NCI-H510A treated with DMSO at 0.1 percent for 48 hours (cell line): ENCODE data around the gene WSB2.
A peak's percentile ranks its signal among the peaks of the same experiment; 100 is the strongest.
"Not testable (repeated sequence)": the region's sequence is repeated elsewhere in the genome, so short reads cannot be mapped to it uniquely, and the experiment has no call there.

Experiments
- DNase-seq: peaks from one replicate; lab custom pipeline; 2025; lab: John Stamatoyannopoulos, UW

WSB2 gene

DNA sequence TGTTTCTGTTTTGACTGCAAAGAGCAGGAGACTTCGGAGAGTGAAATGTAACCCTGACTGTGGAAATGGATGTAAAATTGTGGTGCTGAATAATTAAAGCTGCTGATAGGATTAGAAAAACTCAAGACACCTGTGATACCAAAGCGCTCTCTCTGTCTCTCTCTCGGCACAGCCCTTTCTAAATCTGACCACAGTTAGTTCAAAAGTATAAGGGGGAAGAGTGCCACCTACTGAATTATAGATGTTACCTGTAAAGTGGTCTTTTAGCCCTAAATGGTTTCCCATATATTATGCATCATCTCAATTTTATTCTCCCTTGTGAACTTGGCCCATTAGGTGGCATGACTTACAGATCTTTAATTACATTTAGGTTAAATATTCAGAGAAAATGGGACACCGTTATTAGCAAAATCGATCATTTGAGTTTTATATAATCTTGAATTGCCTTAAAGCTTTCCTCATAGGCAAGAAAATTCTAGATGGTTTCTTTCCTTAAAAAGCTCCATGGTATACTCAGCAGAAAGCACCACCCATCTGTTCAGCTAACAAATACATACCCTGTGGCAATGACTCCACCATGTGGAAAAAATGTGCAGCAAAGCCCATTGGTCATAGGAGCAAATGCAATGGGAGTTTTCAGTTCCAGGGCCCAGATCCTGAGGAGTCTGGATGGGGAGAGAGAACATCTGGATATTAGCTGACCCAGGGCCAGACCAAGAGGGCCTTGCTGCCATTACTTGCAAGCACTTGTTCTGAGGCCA, 26.4 kb downstream of the WSB2 start:
- DNase-seq: peak; percentile 34

DNA sequence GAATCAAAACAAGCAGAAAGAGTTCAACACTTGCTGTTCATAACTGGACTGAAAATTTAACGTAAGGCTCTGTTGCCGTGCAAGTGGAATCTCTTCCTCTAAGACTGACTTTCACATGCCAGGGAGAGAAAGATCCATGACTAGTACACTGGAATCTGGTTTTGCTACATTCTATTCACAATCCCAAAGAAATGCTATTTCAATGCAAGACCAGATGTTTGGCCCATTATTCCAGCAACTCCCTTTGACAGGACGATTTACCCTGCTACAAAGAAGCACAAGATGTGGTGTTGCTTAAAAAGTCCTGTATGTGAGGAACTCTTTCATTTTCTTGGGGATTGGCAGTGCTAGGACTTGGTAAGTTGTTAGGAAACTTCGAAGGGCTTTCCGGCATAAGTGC, 27.1 kb downstream of the WSB2 start:
- DNase-seq: no peak

DNA sequence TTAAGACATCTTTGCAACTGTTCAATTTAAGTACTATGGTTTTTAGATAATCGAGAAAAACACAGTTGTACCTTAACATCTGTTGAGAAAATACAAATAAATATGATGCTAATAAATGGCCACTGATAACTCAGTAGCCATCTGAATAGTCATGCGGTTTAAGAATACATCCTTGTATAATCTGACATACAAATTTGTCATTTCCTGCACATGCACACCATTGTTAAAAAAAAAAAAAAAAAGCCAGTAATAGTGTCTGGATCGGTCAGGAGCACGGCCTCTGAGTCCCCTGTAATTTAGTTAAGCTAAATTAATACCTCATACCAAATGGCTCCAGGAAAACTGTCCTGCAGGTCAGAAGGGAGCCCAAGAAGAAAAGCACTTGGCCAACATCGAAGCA, 27.7 kb downstream of the WSB2 start:
- no peak for DNase-seq

DNA sequence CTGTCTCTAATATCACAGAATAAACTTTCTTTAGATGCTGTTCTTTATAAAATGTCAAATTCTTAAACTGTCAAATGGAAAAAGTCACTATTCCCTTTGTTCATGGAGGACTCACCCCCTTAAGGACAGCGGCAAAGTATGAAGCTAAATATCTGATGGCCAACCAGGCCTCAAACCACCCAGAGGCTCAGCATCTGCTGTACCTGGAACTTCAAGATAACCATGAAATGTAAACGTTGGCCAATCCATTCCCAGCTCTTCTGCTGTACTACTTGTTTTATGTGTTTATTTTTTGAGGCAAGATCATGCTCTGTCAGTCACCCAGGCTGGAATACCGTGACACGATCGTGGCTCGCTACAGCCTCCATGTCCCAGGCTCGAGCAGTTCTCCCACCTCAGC, 28.8 kb downstream of the WSB2 start:
- no peak for DNase-seq

DNA sequence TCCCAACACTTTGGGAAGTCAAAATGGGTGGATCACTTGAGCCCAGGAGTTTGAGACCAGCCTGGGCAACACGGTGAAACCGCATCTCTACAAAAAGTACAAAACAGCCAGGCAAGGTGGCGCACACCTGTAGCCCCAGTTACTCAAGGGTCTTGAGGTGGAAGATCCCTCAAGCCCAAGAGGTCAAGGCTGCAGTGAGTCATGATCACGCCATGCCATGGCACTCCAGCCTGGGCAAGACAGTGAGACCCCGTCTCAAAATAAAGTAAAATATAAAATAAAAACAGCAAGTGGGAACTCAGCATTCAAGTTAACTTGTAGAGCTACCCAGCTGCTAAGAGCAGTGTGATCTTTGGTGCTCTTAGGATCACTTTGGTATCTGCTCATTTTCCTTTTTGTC, 31.8 kb downstream of the WSB2 start:
- DNase-seq: no peak

DNA sequence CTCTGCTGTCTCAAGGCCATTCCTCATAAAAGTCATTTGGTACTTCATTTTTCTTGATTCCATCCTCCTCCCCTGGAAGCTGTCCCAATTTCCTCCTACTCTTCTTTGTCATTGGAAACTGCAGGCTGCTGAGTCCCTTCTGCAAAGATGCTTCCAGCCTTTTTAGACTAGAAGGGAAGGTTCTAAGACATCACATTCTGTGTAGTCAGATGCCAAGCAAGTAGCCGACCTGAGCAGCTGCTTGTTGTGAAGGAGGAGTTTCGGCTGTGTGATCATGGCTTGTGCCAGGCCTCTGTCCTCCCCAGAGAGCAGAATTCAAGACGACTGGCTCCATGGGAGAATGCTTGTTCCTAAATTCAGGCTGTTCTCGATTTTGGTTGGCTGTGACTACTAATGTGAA, 35.8 kb downstream of the WSB2 start:
- no peak for DNase-seq

DNA sequence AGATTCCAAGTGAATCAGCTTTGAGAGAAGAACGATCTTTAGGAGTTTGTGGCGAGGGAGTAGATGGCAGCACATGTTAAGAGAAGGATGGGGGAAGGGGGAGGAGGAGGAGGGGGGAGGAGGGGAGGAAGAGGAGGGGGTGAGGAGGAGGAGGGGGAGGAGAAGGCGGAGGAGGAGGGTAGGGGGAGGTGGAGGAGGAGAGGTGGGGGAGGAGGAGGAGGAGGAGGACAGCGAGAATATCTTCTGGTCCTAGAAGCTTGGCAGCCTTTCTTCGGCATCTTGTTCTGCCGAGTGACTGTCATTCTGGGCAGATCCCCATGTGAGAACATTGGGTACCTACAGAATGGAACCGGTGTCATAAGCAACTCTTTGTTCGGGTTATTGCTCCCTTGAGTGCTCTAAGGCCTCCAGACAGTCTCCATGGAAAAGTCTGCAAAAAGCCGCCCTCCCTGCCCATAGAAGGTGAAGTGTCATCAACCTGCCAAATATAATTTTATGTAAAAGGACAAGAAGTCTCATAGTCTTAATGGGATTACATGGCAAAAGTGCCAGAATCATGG, 37.6 kb downstream of the WSB2 start:
- no peak for DNase-seq

DNA sequence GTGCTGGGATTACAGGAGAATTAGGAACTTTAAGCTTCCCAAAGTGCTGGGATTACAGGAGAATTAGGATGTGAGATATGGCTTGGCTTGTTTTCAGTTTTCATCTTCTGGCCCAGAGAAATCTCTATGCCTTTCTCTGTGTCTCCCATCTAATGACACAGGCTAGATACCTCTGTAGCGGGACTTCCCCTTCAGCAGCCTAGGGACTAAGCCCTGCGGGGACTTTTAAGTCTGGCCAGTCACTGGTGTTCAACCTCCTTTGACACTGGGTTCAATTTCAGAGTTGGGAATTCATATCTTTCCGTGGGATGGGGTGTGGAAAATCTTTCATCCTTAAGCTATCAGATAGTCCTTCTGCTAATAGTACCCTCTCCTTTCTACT, 38.3 kb downstream of the WSB2 start:
- DNase-seq: no peak

DNA sequence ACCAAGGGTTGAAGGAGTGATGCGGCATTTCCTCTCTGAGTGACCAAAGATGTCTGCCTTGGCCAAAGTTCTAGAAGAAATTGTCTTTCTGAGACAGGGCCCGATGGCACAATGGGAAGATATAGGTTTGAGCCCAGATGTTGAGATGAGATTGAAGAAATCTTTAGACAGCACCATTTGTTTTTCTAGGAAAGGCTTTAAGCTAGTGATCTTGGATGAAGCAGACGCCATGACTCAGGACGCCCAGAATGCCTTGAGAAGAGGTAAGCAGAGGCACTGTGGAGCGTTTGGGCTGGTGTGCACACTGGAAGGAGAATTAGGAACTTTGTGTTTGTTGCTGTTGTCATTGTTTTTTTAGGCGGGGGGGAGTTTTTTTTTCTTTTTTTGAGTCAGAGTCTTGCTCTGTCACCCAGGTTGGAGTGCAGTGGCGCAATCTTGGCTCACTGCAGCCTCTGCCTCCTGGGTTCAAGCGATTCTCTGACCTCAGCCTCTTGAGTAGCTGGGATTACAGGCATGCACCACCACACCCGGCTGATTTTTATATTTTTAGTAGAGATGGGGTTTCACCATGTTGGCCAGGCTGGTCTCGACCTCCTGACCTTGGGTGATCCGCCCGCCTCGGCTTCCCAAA, 38.8 kb downstream of the WSB2 start:
- not testable (repeated sequence) for DNase-seq

DNA sequence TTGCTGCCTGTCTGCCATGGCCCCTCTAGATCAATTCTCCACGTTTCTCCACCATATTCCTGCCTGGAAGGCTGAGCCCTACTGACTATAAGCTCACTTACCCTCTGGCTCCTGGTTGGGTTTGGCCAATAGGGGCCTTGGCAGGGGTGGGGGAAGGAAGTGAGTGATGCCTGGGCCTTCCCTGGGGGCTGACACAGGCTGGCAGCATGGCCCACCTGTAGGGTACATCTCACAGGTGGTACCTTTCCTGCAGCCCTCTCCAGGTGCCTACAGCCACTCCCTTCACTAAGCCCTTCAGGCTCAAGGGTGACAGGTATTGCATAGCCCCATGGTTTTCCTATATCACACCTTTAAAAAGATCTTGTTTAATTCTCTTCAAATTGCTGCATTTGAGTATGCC, 40.9 kb downstream of the WSB2 start:
- no peak for DNase-seq

DNA sequence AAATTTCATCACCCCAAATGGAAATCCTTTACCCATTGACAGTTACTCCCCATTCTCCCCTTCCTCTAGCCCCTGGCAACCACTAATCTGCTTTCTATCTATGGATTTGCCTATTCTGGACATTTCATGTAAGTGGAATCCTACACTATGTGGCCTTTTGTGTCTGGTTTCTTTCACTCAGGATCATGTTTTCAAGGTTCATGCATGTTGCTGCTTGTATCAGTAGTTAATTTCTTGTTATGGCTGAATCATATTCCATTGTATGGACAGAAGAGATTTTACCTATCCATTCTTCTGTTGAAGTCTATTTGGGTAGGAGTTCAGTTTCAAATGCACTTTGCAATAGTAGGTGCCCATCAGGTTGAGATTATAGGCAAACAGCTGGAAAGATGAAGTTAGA, 43.1 kb downstream of the WSB2 start:
- DNase-seq: no peak

DNA sequence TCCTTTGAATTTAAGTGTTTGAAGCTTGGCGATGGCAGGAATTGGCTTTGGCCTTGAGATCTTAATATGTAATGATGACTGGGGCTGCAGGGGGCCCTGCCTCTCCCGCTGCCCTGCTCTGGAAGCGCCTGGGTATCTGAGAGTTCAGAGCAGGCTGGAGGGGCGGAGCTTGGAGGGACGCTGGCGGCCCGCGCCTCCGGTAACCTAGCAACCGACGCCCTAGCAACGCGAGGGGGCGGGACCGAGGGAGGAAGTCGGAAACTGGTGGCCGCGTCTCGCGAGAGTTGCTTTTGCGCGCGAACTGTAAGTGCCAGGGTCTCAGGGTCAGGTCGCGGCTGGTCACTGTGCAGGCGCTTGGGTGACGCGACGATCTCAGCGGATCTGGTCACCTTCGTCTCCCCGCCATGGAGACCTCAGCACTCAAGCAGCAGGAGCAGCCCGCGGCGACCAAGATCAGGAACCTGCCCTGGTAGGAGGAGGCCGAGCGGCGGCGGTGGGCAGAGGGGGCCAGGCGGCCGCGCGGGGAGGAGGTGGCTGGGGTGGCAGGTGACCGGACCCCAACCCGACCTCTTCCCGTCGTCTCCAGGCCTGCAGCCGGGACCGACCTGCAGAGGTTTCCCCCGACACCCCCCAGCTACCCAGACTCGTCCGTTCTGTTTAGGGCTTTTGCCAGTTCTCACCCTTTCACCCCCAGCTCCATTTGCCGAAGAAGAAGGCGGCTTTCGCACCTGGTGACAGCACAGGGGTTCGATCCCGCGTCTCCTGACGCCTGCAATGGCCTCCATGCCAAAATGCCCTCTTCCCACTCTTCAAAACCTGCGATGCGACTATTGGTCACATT, 44.3 kb downstream of the WSB2 start, which contains the start of gene RFC5:
RFC5 (plus strand) TSS at position 280 of the 841 bp plus-strand sequence; CDS start at position 405, 125 bp downstream.
- peak; percentile 99 for DNase-seq

DNA sequence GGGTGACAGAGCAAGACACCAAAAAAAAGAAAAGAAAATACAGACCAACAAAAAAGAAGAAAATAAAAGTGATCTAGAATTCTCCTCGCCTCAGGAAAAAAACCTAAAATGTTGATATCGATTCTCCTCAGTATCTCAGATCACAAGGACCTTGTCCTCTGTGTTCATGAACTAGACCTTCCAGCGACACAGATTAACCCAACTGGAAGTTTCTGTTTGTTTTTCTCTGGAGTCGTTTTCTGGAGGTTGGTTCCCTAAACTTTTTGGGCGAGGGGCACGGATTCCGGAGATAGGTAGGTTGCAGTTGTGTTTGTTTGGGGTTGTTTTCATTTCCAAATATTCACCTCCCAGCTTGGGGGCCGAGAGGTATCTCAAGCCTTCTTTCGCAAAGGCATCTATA, 45.0 kb downstream of the WSB2 start:
- no peak for DNase-seq

DNA sequence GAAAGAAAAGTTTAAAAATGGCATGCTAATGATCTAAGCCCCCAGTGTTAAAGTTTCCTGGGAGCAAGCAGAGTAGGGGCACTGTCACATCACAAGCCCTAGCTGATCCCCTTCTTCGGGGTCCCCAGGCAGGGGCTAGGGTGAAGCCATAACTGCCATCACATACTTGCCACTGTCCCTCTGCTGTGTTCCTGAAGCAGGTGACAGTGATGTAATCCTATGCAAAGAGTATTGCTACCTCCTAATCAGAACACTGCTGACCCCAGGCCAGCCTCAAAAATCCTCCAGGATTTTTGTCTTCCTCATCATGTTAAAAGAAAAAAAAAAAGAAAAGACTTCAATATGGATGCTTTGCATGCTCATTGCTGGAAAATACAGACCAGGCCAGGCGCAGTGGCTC, 45.7 kb downstream of the WSB2 start:
- no peak for DNase-seq

DNA sequence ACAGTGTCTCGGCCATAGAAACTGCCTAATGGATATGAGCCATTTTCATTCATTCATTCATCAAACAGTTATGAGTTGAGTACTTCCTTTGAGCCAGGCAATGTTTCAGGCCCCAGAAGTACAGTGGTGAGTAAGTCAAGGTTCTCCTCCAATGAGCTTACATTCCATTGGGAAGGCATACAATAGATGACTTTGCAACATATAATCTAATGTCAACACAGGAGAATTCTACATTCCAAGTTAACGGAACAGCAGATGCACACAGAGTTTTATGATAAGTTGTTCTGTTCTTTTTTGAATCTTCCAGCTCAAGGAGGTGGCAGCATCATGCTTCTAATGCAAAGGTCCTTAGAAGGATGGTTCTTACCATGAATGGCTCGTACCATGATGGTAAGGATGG, 47.7 kb downstream of the WSB2 start:
- no peak for DNase-seq

DNA sequence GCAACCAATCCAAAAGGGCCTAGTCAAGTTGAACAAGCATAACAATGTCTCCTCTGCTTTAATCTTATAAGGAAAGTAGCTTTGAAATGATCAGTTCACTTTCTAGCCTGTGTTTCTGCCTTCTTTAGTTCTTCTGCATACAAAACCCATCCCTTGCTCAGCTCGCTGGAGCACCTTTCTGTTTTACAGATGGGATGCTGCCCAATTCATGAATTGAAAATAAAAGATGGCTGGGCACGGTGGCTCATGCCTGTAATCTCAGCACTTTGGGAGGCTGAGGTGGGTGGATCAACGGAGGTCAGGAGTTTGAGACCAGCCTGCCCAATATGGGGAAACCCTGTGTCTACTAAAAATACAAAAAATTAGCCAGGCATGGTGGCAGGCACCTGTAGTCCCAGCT, 49.0 kb downstream of the WSB2 start:
- no peak for DNase-seq

DNA sequence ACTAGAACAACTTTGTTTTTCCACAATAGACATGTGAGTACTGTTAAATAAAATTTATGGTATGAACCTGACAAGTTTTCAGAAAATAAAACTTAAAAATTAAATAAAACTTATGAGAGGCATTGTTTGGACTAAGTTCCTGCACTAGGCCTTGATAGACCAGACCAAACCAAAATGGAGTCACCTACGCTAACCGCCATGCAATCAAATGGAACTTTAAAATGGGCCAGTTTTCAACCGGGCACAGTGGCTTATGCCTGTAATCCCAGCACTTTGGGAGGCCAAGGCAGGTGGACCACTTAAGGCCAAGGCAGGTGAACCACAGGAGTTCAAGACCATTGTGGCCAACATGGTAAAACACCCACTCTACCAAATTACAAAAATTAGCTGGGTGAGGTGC, 49.6 kb downstream of the WSB2 start:
- no peak for DNase-seq

DNA sequence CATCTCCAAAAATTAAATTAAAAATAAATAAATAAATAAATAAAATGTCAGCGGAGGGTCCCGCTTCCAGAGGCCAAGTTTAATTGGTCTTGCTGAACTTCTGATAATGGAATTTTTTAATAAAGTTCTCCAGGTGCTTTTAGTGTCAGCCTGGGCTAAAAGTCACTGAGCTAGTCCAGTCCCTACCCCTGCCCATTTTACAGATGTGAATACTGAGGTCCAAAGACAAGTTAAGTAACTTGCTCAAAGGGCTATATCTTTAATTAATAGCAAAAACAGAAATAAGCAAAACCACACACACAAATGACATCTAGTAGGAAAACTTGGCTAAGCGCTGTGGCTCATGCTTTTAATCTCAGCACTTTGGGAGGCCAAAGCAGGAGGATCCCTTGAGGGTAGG, 50.1 kb downstream of the WSB2 start:
- no peak for DNase-seq

DNA sequence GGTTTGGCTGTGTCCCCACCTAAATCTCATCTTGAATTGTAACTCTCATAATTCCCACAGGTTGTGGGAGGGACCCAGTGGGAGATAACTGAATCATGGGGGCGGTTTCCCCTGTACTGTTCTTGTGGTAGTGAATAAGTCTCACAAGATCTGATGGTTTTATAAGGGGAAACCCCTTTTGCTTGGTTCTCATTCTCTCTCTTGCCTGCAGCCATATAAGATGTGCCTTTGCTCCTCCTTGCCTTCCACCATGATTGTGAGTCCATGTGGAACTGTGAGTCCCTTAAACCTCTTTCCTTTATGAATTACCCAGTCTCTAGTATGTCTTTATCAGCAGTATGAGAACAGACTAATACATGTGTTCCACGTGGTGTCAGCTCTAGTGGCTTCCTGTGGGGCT, 61.2 kb downstream of the WSB2 start:
- DNase-seq: not testable (repeated sequence)

DNA sequence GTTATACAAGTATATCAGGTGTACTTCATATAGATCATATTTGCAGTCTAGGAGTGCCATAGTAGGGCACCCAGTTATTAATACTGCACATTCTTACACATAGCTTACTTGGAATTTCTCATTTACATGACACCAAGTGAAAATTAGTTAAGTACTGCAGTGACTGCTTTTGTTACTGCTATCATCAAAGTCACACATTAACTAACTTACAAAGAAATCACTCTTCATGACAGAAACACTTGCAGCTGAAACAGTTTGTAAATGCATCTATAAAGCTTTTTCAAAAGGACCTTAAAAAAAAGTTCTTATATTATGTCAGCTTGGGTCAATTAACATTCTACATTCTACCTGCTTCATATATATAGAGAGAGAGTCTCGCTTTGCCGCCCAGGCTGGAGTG, 62.3 kb downstream of the WSB2 start:
- no peak for DNase-seq

DNA sequence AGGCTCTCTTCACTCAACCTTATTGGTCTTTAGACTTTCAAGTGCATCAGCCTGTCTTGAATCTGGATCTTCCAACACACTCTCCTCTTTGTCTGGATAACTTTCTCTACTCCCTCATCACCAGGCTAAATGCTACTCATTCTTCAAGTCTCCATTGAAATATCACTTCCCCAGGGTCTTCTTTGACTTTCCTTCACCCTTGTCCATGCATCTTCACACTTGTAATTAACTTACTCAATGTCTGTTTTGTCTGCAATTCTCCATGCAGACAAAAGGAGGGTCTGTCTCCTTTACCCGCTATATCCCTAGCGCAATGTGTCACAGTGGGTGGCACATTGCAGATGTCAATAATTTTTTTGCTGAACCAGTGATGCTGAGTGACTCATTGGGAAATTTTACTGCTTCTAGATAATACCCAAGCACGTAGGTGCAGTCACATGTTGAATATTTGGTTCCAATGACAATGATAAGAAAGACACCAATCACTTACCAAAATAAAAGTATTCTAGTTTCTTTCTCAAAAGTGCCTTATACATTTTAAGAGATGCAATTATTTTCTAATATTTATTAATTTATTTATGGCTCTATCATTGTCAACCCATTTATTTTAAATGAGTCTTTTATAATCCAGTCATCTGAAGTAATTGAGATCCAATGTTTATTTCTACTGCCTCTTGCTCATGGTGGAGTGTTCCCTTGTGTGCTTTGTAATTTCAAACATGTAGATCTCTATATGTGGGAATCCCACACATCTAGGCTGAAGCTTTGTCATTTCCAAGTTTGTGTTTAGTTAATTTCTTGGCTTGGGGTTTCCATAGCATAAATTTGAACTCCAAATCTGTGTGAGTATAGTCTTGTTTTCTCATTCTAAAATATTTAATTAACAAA, 66.2 kb downstream of the WSB2 start:
- DNase-seq: no peak
